Measurements from ENCODE around the gene SHC3. TPM values are rescaled to one million over a fixed set of nuclear protein-coding genes. Genes with fewer than 3 reads are reported as not detected.
A peak's percentile ranks its signal among the peaks of the same experiment; 100 is the strongest.

The SHC3 gene
- total RNA-seq, 1 experiment from 2014 or later = 0.66 TPM

GRCh38 chr9:88984543-88984883, 194.1 kb downstream of the SHC3 start:
- intact Hi-C loops (cut with micrococcal nuclease) = no loop called here
- no peak overlapping the region for H3K27ac ChIP-seq (ENCODE audit: low read length)
- no peak overlapping the region for H3K4me3 ChIP-seq (ENCODE audit: low read length)
- H3K27me3 ChIP-seq (ENCODE audit: low read length) = no peaks in the 10 kb centered on the region
- H3K4me1 ChIP-seq (ENCODE audit: insufficient read depth, low read length) = no peaks in the 10 kb centered on the region
- ChIA-PET CTCF (no interaction called here), POLR2A (ENCODE audit: unreplicated experiment) (no interaction called here)
- no peak for TF ChIP-seq EZH2phosphoT487 (IDR thresholded peaks at IDR 0.05; ENCODE audit: borderline replicate concordance, low read length)
- no peak for TF ChIP-seq CTCF (conservative IDR thresholded peaks at IDR 0.05; ENCODE audit: low read depth, low read length)
- no peak for TF ChIP-seq EZH2 (IDR thresholded peaks at IDR 0.05; ENCODE audit: low read length, unreplicated experiment)
- H3K9ac ChIP-seq (ENCODE audit: low read length) = no peak overlapping the region
- H4K20me1 ChIP-seq (ENCODE audit: low read length) = no peaks in the 10 kb centered on the region
- H3K79me2 ChIP-seq (ENCODE audit: low read length) = no peaks in the 10 kb centered on the region
- no peaks in the 10 kb centered on the region for H3F3A ChIP-seq (ENCODE audit: low read length, unreplicated experiment)
- BruUV-seq (replicated peaks) = no TSS peak
- H2AFZ ChIP-seq (ENCODE audit: low read length) = no peak overlapping the region
- H3K9me2 ChIP-seq (replicated peaks; ENCODE audit: low read length) = no peaks in the 10 kb centered on the region
- ATAC-seq = no peak
- 0 out of 2 replicates have a peak, but pooled peaks cover 10% of the 10 kb centered on the region for H3K9me3 ChIP-seq (ENCODE audit: low read length)
- DNase-seq = peak; percentile 28
- no peaks in the 10 kb centered on the region for H3K36me3 ChIP-seq (ENCODE audit: low read depth, low read length)
- no peak overlapping the region for H3K4me2 ChIP-seq (ENCODE audit: low read length)

- H3K4me2 ChIP-seq (ENCODE audit: low read length) = no peak overlapping the region
- H3K9ac ChIP-seq (ENCODE audit: low read length) = no peak overlapping the region
- POLR2A ChIA-PET (ENCODE audit: unreplicated experiment) = no interaction called here
- no peak overlapping the region for H2AFZ ChIP-seq (ENCODE audit: low read length)
- H3F3A ChIP-seq (ENCODE audit: low read length, unreplicated experiment) = no peaks in the 10 kb centered on the region
- no TSS peak for BruUV-seq (replicated peaks)
- no peak overlapping the region for H3K4me3 ChIP-seq (ENCODE audit: low read length)
- H3K79me2 ChIP-seq (ENCODE audit: low read length) = no peaks in the 10 kb centered on the region
- no peaks in the 10 kb centered on the region for H3K36me3 ChIP-seq (ENCODE audit: low read depth, low read length)
- DNase-seq = no peak
- ATAC-seq = no peak
- CTCF ChIA-PET = no interaction called here
- no peak for TF ChIP-seq EZH2 (IDR thresholded peaks at IDR 0.05; ENCODE audit: low read length, unreplicated experiment)
- no peak for TF ChIP-seq EZH2phosphoT487 (IDR thresholded peaks at IDR 0.05; ENCODE audit: borderline replicate concordance, low read length)
- no peak for TF ChIP-seq CTCF (conservative IDR thresholded peaks at IDR 0.05; ENCODE audit: low read depth, low read length)
- 0 out of 2 replicates have a peak, but pooled peaks cover 10% of the 10 kb centered on the region for H3K9me3 ChIP-seq (ENCODE audit: low read length)
- H3K27me3 ChIP-seq (ENCODE audit: low read length) = no peaks in the 10 kb centered on the region
- intact Hi-C loops (cut with micrococcal nuclease) = no loop called here
- H3K4me1 ChIP-seq (ENCODE audit: insufficient read depth, low read length) = no peaks in the 10 kb centered on the region
- no peaks in the 10 kb centered on the region for H3K9me2 ChIP-seq (replicated peaks; ENCODE audit: low read length)
- H3K27ac ChIP-seq (ENCODE audit: low read length) = no peak overlapping the region
- no peaks in the 10 kb centered on the region for H4K20me1 ChIP-seq (ENCODE audit: low read length)
These were observed 194.6 kb downstream of the SHC3 start for GRCh38 chr9:88983865-88984542.

GRCh38 chr9:88980740-88981203, 197.8 kb downstream of the SHC3 start:
- ATAC-seq (no peak), DNase-seq (no peak)
- Histone ChIP-seq H3K79me2 (ENCODE audit: low read length) (no peaks in the 10 kb centered on the region), H3K27me3 (ENCODE audit: low read length) (no peaks in the 10 kb centered on the region), H3K4me2 (ENCODE audit: low read length) (no peak overlapping the region), H3K9me3 (ENCODE audit: low read length) (0 out of 2 replicates have a peak, but pooled peaks cover 10% of the 10 kb centered on the region), H2AFZ (ENCODE audit: low read length) (no peak overlapping the region), H3K4me1 (ENCODE audit: insufficient read depth, low read length) (no peaks in the 10 kb centered on the region), H3K36me3 (ENCODE audit: low read depth, low read length) (no peaks in the 10 kb centered on the region), H4K20me1 (ENCODE audit: low read length) (no peaks in the 10 kb centered on the region), H3K9ac (ENCODE audit: low read length) (no peak overlapping the region), H3F3A (ENCODE audit: low read length, unreplicated experiment) (no peaks in the 10 kb centered on the region), H3K27ac (ENCODE audit: low read length) (no peak overlapping the region), H3K9me2 (replicated peaks; ENCODE audit: low read length) (no peaks in the 10 kb centered on the region), H3K4me3 (ENCODE audit: low read length) (no peak overlapping the region)
- CTCF ChIA-PET = no interaction called here
- BruUV-seq (replicated peaks) = no TSS peak
- POLR2A ChIA-PET (ENCODE audit: unreplicated experiment) = no interaction called here
- intact Hi-C loops (cut with micrococcal nuclease) = no loop called here
- no peak for TF ChIP-seq EZH2phosphoT487 (IDR thresholded peaks at IDR 0.05; ENCODE audit: borderline replicate concordance, low read length)
- no peak for TF ChIP-seq EZH2 (IDR thresholded peaks at IDR 0.05; ENCODE audit: low read length, unreplicated experiment)
- no peak for TF ChIP-seq CTCF (conservative IDR thresholded peaks at IDR 0.05; ENCODE audit: low read depth, low read length)
